ENCODE measurements around the gene AQP3.

DNA sequence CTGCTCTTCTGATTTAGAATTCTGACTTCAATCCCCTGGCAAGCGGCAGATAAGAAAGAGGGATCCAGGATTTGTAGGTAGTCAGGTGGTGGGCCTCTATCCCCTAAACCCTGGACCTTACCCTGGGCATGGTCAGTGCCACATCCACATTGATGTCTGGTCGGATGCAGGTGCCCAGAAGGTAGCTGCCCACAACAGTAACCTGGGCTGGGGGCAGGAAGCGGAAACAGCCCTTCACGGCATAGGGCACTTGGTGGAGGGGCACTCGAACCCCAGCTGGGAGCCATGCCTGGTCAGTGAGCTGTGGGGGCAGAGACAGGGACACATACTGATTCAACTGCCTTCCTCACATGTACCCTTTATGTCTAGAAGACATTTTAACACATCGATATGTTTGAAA, 22.5 kb upstream of the AQP3 start:
- TF ChIP-seq, protein P1, sequence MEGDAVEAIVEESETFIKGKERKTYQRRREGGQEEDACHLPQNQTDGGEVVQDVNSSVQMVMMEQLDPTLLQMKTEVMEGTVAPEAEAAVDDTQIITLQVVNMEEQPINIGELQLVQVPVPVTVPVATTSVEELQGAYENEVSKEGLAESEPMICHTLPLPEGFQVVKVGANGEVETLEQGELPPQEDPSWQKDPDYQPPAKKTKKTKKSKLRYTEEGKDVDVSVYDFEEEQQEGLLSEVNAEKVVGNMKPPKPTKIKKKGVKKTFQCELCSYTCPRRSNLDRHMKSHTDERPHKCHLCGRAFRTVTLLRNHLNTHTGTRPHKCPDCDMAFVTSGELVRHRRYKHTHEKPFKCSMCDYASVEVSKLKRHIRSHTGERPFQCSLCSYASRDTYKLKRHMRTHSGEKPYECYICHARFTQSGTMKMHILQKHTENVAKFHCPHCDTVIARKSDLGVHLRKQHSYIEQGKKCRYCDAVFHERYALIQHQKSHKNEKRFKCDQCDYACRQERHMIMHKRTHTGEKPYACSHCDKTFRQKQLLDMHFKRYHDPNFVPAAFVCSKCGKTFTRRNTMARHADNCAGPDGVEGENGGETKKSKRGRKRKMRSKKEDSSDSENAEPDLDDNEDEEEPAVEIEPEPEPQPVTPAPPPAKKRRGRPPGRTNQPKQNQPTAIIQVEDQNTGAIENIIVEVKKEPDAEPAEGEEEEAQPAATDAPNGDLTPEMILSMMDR (IDR thresholded peaks at IDR 0.05), result no peak
- no peak for TF ChIP-seq POLR2AphosphoS5 (IDR thresholded peaks at IDR 0.05)
